HEK293 (cell line): ENCODE results near the gene GUCY1B1.

ENCODE experiments used
- ATF2 ChIP-seq: fragments of 450-650 bp; formaldehyde crosslinking; IDR thresholded peaks from 2 replicates; pipeline ENCODE4 v1.5.1; 2016; ENCODE audit warnings: missing biosample characterization, missing genetic modification characterization, low read depth
- TCF7L2 ChIP-seq: IDR thresholded peaks from 2 replicates; pipeline ENCODE4 v1.6.1; 2011; ENCODE audit warnings: low read depth, mild to moderate bottlenecking, inconsistent platforms, low read length, moderate library complexity, borderline replicate concordance
- ZNF133 ChIP-seq: fragments of 450-650 bp; formaldehyde crosslinking; IDR thresholded peaks from 2 replicates; pipeline ENCODE4 v1.5.1; 2016; ENCODE audit warnings: missing biosample characterization, missing genetic modification characterization
- ZNF157 ChIP-seq: fragments of 450-650 bp; formaldehyde crosslinking; IDR thresholded peaks from 2 replicates; pipeline ENCODE4 v1.5.1; 2016; ENCODE audit warnings: missing biosample characterization, missing genetic modification characterization
- ZNF23 ChIP-seq: fragments of 450-650 bp; formaldehyde crosslinking; IDR thresholded peaks from 2 replicates; pipeline ENCODE4 v1.5.1; 2016; ENCODE audit warnings: missing biosample characterization, missing genetic modification characterization, borderline replicate concordance
- ZNF660 ChIP-seq: fragments of 450-650 bp; IDR thresholded peaks from 2 replicates; pipeline ENCODE4 v1.5.1; 2018; ENCODE audit warnings: missing biosample characterization, mild to moderate bottlenecking, missing genetic modification characterization
- ZNF704 ChIP-seq: fragments of 450-650 bp; formaldehyde crosslinking; IDR thresholded peaks from 2 replicates; pipeline ENCODE4 v1.5.1; 2016; ENCODE audit warnings: missing biosample characterization, missing genetic modification characterization
- ZNF791 ChIP-seq: fragments of 450-650 bp; formaldehyde crosslinking; IDR thresholded peaks from 2 replicates; pipeline ENCODE4 v1.5.1; 2016; ENCODE audit warnings: missing biosample characterization, missing genetic modification characterization

GRCh38 chr4:155822572-155822971 is 63.8 kb downstream of the GUCY1B1 start:
- TF ChIP-seq ZNF791 (tag by site-specific recombination) (no peak), ZNF660 (tag by site-specific recombination) (no peak), TCF7L2 (no peak), ZNF133 (tag by site-specific recombination) (no peak), ATF2 (tag by site-specific recombination) (no peak), ZNF704 (no peak), ZNF23 (tag by site-specific recombination) (no peak), ZNF157 (tag by site-specific recombination) (no peak)
